NCI-H1105 treated with DMSO at 0.1 percent for 48 hours (cell line): ENCODE data around the gene PSMA2.

Source experiments
- DNase-seq: peaks from one replicate; lab custom pipeline; 2025; lab: John Stamatoyannopoulos, UW

Gene PSMA2

GRCh38 chr7:42931834-42932651 is at the start of gene PSMA2, which contains the start of gene MRPL32:
PSMA2 (minus strand) TSS chr7:42932174; CDS start chr7:42932158, 16 bp downstream.
MRPL32 (plus strand) TSS chr7:42932376; CDS start chr7:42932387, 11 bp downstream.
- DNase-seq = peak; percentile 99

DNA sequence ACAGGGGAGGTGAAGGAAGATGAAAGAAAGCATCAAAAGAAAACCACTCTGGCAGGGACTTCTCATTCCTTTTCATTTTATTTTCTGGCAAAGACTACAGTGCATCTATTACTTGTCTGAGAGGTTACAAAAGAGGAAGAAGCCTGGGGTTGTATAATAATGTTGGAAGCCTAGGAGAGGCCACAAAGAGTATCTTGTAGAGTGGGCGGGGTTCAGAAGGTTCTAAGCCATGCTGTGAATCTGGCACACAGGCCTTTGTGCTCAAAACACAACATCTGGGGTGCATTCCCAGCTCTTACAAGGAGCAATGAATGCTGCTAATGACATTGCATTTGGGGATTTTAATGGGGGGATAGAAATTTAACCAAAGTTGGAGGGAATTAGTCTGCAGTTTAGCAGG is 49.6 kb upstream of the PSMA2 start:
- DNase-seq = no peak

GRCh38 chr7:42980514-42980913 is 48.5 kb upstream of the PSMA2 start:
- no peak for DNase-seq

GRCh38 chr7:42980084-42980483 is 48.1 kb upstream of the PSMA2 start:
- no peak for DNase-seq

- no peak for DNase-seq
These were observed 46.5 kb upstream of the PSMA2 start for GRCh38 chr7:42978496-42978895.

DNA sequence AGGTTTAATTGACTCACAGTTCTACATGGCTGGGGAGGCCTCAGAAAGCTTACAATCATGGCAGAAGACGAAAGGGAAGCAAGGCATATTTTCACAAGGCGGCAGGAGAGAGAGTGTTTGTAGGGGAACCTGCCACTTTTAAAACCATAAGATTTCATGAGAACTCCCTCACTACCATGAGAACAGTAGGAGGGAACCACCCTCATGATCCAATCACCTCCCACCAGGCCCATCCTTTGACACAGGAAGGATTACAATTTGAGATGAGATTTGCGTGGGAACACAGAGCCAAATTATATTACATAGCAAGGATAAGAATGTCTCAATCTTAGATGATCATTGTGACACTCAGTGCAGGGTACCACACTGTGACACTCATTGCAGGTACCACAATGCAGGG is 44.4 kb upstream of the PSMA2 start:
- DNase-seq = no peak

DNA sequence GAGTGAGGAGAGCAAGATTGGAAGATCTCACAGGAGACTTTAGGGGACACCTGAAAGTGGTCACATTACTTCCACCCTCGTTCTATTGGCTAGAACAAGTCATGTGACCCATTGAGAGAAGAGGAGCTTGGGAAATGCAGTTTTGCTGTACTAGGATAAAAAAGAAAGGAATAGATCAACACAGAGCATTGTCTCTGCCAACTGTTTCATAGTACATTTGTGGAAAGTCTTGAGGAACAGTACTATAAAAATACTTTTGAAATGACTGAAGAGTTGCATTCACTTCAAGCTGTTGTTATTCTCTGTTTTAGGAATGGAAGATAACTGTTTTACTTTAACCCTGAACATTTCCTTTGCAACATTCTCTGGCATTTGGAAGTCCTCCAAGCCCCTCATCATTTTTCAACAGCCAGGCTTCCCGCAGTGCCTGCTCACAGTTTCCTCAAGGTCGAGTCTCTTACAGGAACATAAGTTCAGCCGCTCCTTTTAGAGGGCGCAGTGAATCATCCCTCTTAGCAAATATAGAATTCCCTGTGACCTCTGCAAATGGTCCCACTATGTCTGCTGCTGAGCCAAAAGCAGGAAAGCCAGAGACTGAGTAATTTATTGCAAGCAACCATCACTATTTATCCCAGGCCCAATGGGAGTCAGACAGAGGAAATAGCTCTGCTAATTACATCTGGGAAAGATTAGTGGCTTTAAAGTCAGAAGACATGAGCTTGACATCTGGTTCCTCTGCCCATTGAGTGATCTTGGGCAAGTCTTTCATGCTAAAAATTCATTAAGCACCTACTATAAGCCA is 40.9 kb upstream of the PSMA2 start:
- no peak for DNase-seq

GRCh38 chr7:42967391-42967790 is 35.4 kb upstream of the PSMA2 start:
- no peak for DNase-seq

DNA sequence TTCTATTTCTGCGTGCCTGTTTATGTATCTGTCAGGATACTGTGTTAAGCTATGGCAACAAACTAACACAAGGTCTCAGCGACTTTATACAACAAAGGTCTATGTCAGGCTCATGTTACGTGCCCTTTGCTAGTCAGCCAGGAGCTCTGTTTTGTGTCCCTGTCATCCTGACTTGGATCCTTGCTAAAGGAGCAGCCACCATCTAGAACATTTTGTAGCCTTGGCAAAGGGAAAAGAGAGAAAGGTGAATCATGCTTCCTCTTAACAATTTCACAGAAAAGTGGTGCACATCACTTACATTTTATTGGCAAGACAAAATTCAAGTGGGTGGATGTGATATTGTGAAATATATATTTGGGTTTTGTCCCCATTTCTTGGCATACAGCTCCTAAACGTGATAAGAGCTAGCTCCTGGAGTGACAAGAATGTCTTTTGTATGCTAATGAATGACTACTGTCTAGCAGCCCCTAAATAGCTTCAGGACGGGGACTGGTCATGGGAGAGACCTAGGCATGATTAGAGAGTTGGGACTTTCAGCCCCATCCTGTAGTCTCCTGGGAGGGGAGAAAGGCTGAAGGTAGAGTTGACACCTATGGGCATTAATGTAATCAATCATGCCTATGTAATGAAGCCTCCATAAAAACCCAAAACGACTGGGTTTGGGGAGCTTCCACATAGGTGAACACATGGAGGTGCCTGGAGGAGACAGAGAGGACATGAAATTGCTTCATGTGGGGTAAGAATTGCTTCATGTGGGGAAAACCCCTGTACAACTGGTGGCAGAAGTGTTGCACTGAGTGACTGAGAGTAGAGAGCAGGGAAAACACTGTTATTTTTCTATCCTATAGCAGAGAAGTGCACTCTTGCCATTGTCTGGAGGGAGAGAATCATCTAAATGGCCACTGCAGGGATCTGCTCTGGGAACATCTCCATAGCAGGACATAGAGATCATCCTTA is 33.2 kb upstream of the PSMA2 start:
- DNase-seq = no peak

- no peak for DNase-seq
These were observed 32.3 kb upstream of the PSMA2 start for GRCh38 chr7:42964293-42964692.

DNA sequence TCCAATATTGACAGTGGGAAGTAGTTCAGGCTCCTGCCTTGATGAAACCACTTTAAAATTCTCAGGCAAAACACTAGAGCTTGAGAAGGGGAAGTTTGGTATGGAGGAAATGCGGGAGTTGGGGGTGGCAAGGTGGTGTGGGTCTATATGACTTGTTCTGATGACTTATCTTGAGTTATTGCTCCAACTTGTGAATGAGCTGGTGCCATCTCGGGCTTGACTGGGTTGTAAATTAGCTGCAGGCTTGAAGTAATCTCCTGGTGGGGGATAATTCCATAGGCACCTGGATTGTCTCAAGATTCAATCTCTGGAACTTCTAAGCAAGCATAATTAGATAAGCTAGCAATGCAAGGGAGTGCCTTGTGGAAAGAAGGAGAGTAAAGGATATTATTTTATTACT is 29.2 kb upstream of the PSMA2 start:
- no peak for DNase-seq

GRCh38 chr7:42960762-42961161 is 28.8 kb upstream of the PSMA2 start:
- no peak for DNase-seq

DNA sequence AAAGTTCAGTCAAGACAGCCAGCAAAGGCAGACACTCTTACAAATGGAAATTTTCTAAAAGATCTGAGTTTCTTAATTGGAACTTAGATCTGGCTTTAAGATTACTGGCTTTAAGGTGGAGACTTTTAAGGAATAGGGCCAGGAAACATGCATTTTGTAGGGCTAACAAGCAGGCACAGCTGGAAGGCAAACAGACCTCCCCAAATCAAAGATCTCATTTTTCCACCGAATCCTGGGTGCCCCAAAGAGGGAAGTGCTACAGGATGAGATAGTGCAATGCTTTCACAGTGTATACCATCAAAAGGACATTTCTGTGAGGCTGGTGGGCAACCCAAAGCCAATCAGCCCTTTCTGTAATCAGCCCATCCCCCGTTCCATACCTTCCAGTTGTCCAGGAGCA is 27.6 kb upstream of the PSMA2 start:
- DNase-seq = no peak

DNA sequence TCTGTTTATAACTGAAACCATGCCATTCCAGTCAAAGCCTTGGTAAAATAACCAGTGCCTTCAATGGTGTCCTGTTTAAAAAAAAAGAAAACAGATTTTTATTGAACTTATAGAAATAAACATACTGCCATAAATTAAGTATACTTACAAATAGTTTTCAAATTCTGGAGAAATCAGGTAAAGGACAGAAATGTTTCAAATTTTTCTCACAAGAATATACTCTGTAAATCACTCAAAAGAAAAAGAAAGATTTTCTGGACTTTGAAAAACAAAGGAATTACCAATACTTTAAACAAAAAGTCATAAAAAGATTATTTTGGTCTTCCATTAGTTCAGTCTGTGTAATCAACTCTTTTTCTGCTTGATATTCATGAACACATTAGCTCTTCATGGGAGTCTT is 24.1 kb upstream of the PSMA2 start:
- DNase-seq = no peak

DNA sequence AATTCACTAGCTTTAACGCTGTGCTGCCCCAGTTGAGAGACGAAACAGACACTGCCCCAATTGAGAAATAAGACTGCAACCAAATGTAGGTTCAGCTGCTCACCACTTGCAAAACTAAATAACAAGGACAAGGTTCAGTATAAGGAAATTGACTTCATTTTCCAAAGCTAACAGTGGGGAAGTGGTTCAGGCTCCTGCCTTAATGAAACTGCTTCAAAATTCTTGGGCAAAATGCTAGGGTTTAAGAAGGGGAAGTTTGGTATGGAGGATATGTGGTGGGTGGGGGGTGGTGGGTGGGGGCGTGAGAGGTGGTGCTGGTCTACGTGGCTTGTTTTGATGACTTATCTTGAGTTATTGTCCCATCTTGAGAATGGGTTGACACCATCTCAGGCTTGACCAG is 22.0 kb upstream of the PSMA2 start:
- DNase-seq = no peak

DNA sequence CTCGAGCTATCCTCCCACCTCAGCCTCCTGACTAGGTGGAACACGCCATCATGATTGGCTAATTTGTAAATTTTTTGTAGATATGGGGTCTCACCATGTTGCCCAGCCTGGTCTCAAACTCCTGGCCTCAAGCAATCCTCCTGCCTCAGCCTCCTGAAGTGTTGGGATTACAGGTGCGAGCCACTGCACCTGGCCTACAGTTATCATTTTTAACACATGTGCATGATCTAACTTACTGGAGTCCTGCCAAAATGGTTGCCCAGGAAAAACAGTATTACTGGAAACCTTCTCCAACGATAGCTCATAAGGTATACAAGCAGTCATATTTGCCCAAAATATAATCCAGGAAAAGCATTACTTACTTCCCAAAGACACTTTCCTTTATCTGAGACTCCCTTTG is 20.4 kb upstream of the PSMA2 start:
- no peak for DNase-seq

DNA sequence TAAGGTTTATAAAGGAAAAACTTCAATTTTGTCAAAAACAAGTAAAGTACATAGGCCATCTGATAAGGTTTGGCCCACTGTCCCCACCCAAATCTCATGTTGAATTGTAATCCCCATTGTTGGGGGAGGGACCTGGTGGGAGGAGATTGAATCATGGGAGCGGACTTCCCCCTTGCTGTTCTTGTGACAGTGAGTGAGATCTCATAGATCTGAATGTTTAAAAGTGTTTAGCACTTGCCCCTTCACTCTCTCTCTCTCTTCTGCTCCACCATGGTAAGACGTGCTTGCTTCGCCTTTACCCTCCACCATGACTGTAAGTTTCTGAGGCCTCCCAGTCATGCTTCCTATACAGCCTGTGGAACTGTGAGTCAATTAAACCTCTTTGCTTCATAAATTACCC is 18.4 kb upstream of the PSMA2 start:
- DNase-seq = no peak

- no peak for DNase-seq
These were observed 15.5 kb upstream of the PSMA2 start for GRCh38 chr7:42947521-42947920.

GRCh38 chr7:42946627-42946950 is 14.6 kb upstream of the PSMA2 start:
- no peak for DNase-seq

GRCh38 chr7:42945821-42946626 is 14.1 kb upstream of the PSMA2 start:
- no peak for DNase-seq
